Measurements from ENCODE around the gene RALGPS1. TPM values are rescaled to one million over a fixed set of nuclear protein-coding genes. Genes with fewer than 3 reads are reported as not detected.

The RALGPS1 gene
- total RNA-seq, 2 experiments from 2014 or later: 1.9 to 2.2 TPM

DNA sequence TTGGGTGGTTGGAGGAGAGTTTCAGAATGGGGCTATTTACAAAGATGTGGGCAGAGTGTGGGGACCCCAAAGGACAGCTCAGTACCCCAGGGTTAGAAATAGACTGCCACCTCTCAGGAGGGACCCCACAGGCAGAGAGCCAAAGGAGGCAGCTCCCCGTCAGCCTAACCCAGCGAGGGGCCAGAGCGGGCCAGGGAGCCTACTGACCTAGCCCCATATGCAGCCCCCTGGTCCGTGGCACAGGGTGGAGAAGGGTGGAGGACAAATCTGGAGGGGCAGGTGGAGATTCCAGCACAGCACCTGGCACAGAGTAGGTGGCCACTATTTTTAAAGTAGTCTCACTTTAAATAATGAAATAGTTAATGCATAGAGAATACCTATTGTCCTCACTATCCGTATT is 275.0 kb downstream of the RALGPS1 start:
- ATAC-seq: no peak
- Mint-ChIP-seq H3K4me3 (no peak overlapping the region), H3K9me3 (no peaks in the 10 kb centered on the region), H3K27ac (no peak overlapping the region), H3K27me3 (no peaks in the 10 kb centered on the region), H3K4me1 (ENCODE audit: low read depth) (no peaks in the 10 kb centered on the region), H3K36me3 (ENCODE audit: low read depth) (peaks cover 2% of the 10 kb centered on the region)
- intact Hi-C loops (cut with micrococcal nuclease): no loop called here
- TF ChIP-seq, protein P1, sequence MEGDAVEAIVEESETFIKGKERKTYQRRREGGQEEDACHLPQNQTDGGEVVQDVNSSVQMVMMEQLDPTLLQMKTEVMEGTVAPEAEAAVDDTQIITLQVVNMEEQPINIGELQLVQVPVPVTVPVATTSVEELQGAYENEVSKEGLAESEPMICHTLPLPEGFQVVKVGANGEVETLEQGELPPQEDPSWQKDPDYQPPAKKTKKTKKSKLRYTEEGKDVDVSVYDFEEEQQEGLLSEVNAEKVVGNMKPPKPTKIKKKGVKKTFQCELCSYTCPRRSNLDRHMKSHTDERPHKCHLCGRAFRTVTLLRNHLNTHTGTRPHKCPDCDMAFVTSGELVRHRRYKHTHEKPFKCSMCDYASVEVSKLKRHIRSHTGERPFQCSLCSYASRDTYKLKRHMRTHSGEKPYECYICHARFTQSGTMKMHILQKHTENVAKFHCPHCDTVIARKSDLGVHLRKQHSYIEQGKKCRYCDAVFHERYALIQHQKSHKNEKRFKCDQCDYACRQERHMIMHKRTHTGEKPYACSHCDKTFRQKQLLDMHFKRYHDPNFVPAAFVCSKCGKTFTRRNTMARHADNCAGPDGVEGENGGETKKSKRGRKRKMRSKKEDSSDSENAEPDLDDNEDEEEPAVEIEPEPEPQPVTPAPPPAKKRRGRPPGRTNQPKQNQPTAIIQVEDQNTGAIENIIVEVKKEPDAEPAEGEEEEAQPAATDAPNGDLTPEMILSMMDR (IDR thresholded peaks at IDR 0.05): no peak
- POLR2A ChIA-PET: interaction anchor here (0.6 kb wide), 1 partner anchor 74 kb away, joined by 4 read pairs; no protein-coding TSS in a partner anchor
- no peak for DNase-seq
- CTCF ChIA-PET: interaction anchor here (0.9 kb wide), 1 partner anchor 9 kb away, joined by 4 read pairs; no protein-coding TSS in a partner anchor

DNA sequence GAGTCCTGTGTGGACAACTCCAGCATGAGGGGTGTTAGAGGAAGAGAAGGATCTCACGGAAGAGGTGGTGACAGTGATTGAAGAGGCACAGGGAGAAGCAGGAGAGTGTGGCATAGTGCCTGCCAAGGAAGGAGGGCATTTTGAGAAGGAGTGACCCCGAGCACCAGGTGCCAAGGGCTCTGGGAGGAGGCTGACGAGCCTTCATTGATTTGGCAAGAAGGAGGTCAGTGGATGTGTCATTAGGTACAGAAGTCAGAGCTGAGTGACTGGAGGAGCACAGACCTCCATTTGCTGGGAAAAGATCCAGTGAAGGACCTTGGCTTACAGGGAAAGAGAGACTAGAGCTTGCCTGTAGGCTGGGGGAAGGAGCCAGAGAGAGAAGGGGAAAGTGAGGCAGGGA is 278.2 kb downstream of the RALGPS1 start:
- Mint-ChIP-seq H3K27ac (no peak overlapping the region), H3K27me3 (no peaks in the 10 kb centered on the region), H3K36me3 (ENCODE audit: low read depth) (no peaks in the 10 kb centered on the region), H3K4me3 (no peak overlapping the region), H3K9me3 (no peaks in the 10 kb centered on the region), H3K4me1 (ENCODE audit: low read depth) (no peaks in the 10 kb centered on the region)
- ChIA-PET CTCF (interaction anchor here (1.2 kb wide), 1 partner anchor 128 kb away, joined by 3 read pairs; no protein-coding TSS in a partner anchor), POLR2A (no interaction called here)
- ATAC-seq (no peak), DNase-seq (no peak)
- TF ChIP-seq, protein P1 (IDR thresholded peaks at IDR 0.05): no peak
- intact Hi-C loops (cut with micrococcal nuclease): no loop called here

DNA sequence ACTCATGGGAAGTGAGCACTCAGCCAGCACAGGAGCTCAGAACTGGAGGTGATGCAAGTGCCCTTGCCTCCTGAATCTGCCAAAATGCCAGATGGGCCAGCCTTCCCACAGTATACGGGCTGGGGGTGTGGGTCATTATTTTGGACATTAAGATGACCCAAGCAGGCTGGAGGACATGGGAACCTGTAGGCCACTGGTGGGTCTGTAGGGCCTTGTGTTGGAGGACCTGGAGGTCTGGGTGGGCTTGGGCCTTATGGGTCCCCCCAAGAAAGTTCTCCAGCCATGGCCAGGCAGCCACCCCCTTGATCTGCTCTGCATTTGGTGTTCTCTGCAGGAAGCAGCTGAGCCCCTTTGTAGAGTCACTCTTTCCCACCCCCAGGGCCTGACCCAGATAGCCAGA is 278.9 kb downstream of the RALGPS1 start:
- H3K4me1 Mint-ChIP-seq (ENCODE audit: low read depth): no peaks in the 10 kb centered on the region
- H3K27me3 Mint-ChIP-seq: no peaks in the 10 kb centered on the region
- H3K4me3 Mint-ChIP-seq: no peak overlapping the region
- no peak overlapping the region for H3K27ac Mint-ChIP-seq
- intact Hi-C loops (cut with micrococcal nuclease): no loop called here
- H3K36me3 Mint-ChIP-seq (ENCODE audit: low read depth): no peaks in the 10 kb centered on the region
- no peaks in the 10 kb centered on the region for H3K9me3 Mint-ChIP-seq
- TF ChIP-seq, protein P1 (IDR thresholded peaks at IDR 0.05): no peak
- CTCF ChIA-PET: interaction anchor here (1.0 to 1.2 kb wide), 2 partner anchors 16 to 129 kb away, joined by 3 read pairs; no protein-coding TSS in a partner anchor
- POLR2A ChIA-PET: interaction anchor here (0.6 to 0.8 kb wide), 2 partner anchors 263 to 300 kb away, joined by 3 read pairs; no protein-coding TSS in a partner anchor
- ATAC-seq (no peak), DNase-seq (no peak)

DNA sequence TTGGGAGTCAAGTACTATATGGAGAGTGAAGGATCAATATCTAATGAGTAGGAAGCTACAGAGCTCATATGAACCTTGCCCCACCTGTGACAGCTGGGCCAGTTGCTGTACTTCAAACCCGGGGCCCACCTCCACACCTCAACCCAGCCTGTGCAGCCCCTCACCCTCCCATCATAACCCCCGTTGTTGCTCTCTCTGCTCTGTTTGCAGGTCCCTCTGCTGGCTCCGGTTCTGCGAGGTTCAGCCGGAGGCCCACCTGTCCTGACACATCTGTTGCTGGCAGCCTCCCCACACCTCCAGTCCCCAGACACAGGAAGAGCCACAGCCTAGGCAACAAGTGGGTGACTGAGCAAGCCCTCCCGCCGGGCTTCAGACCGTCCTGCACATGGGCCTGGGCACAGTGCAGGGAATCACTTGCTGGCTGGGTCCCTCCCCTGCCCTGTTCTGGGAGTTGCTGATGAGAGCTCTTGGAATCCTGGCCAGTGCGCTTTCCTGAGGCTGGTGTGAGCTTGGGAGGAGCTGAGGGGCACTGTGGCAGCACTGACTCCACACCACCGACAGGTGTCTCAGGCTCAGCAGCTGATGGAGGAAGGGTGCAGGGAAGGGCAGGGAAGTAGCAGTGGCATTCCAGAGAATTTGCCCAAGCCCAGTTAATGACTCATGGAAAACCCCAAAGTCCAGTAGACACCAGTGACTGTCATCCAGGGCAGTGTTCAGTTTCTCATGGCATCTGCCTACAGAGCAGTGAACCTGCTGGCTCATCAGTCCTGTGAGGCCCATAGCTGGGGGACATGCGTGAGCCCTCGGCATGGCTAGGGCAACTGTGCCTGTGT is 280.5 kb downstream of the RALGPS1 start:
- ATAC-seq (no peak), DNase-seq (no peak)
- CTCF ChIA-PET: no interaction called here
- intact Hi-C loops (cut with micrococcal nuclease): no loop called here
- no peaks in the 10 kb centered on the region for H3K9me3 Mint-ChIP-seq
- no peaks in the 10 kb centered on the region for H3K36me3 Mint-ChIP-seq (ENCODE audit: low read depth)
- TF ChIP-seq, protein P1 (IDR thresholded peaks at IDR 0.05): no peak
- H3K4me1 Mint-ChIP-seq (ENCODE audit: low read depth): no peaks in the 10 kb centered on the region
- no peaks in the 10 kb centered on the region for H3K27me3 Mint-ChIP-seq
- H3K27ac Mint-ChIP-seq: no peak overlapping the region
- POLR2A ChIA-PET: no interaction called here
- no peak overlapping the region for H3K4me3 Mint-ChIP-seq
